ENCODE data around the gene KRTAP10-3.

GRCh38 chr21:44519346-44520325, 39.0 kb downstream of the KRTAP10-3 start:
- TF ChIP-seq CTCF (IDR thresholded peaks at IDR 0.05; ENCODE audit: insufficient read depth, low read depth, low read length) (no peak), EZH2 (IDR thresholded peaks at IDR 0.05; ENCODE audit: insufficient read depth, low read length) (no peak)

All from astrocyte (in vitro differentiated cells and primary cell).